Trophoblast cell (in vitro differentiated cells and primary cell): ENCODE measurements around the gene PSMB9.
A peak's percentile ranks its signal among the peaks of the same experiment; 100 is the strongest.

Source experiments
- DNase-seq, 2 donors: peaks; one replicate each; pipeline ENCODE4 v3.0.0-alpha.2; 2016
- H2AFZ ChIP-seq: 2 replicates; pipeline ENCODE4 v1.6.1; 2013; ENCODE audit warnings: low read length, moderate library complexity, mild to moderate bottlenecking; ENCODE audit not compliant: insufficient read depth, poor library complexity
- H2AK5ac ChIP-seq: 2 replicates; pipeline ENCODE4 v1.6.1; 2013; ENCODE audit warnings: mild to moderate bottlenecking, low read length
- H2BK120ac ChIP-seq: 2 replicates; pipeline ENCODE4 v1.6.1; 2013; ENCODE audit warnings: low read length, mild to moderate bottlenecking, moderate library complexity; ENCODE audit not compliant: insufficient read depth, poor library complexity
- H2BK12ac ChIP-seq: 2 replicates; pipeline ENCODE4 v1.6.1; 2013; ENCODE audit warnings: mild to moderate bottlenecking, low read length, moderate library complexity
- H2BK5ac ChIP-seq: 2 replicates; pipeline ENCODE4 v1.6.1; 2013; ENCODE audit warnings: low read length, low read depth, moderate library complexity, mild to moderate bottlenecking; ENCODE audit not compliant: poor library complexity
- H3K14ac ChIP-seq: 2 replicates; pipeline ENCODE4 v1.6.1; 2013; ENCODE audit warnings: mild to moderate bottlenecking, low read length
- H3K18ac ChIP-seq: 2 replicates; pipeline ENCODE4 v1.6.1; 2013; ENCODE audit warnings: mild to moderate bottlenecking, low read length
- H3K23ac ChIP-seq: 2 replicates; pipeline ENCODE4 v1.6.1; 2013; ENCODE audit warnings: low read length
- H3K27ac ChIP-seq: 2 replicates; pipeline ENCODE4 v1.5.1; 2013; ENCODE audit warnings: low read depth, mild to moderate bottlenecking, inconsistent platforms, low read length, moderate library complexity
- H3K27me3 ChIP-seq: 2 replicates; pipeline ENCODE4 v1.6.1; 2013; ENCODE audit warnings: inconsistent platforms, mild to moderate bottlenecking, low read length, moderate library complexity; ENCODE audit not compliant: insufficient read depth
- H3K36me3 ChIP-seq, 2 experiments: 1 replicate in 1 of 2; 2 replicates in 1 of 2; pipeline ENCODE4 v1.6.1; 2013; ENCODE audit warnings: low read length in 2 of 2, mild to moderate bottlenecking in 2 of 2, moderate library complexity in 1 of 2; ENCODE audit not compliant: insufficient read depth in 2 of 2, control insufficient read depth in 1 of 2
- H3K4ac ChIP-seq: 2 replicates; pipeline ENCODE4 v1.6.1; 2013; ENCODE audit warnings: low read depth, mild to moderate bottlenecking, low read length, moderate library complexity
- H3K4me1 ChIP-seq, 2 experiments: 1 replicate in 1 of 2; 2 replicates in 1 of 2; pipeline ENCODE4 v1.6.1; 2013; ENCODE audit warnings: low read length in 2 of 2, mild to moderate bottlenecking in 2 of 2, moderate library complexity in 1 of 2; ENCODE audit not compliant: insufficient read depth in 2 of 2, control insufficient read depth in 1 of 2
- H3K4me2 ChIP-seq: 2 replicates; pipeline ENCODE4 v1.6.1; 2013; ENCODE audit warnings: inconsistent platforms, mild to moderate bottlenecking, low read length, moderate library complexity
- H3K4me3 ChIP-seq: 2 replicates; pipeline ENCODE4 v1.5.1; 2013; ENCODE audit warnings: mild to moderate bottlenecking, low read depth, low read length, inconsistent platforms
- H3K79me1 ChIP-seq: one replicate; pipeline ENCODE4 v1.6.1; 2013; ENCODE audit warnings: low read length
- H3K79me2 ChIP-seq: 2 replicates; pipeline ENCODE4 v1.6.1; 2013; ENCODE audit warnings: low read length, mild to moderate bottlenecking; ENCODE audit not compliant: control insufficient read depth, insufficient read depth, poor library complexity
- H3K9ac ChIP-seq: 2 replicates; pipeline ENCODE4 v1.6.1; 2013; ENCODE audit warnings: mild to moderate bottlenecking, low read length
- H3K9me3 ChIP-seq: 2 replicates; pipeline ENCODE4 v1.6.1; 2013; ENCODE audit warnings: low read depth, mild to moderate bottlenecking, control low read depth, inconsistent platforms, low read length; ENCODE audit not compliant: insufficient read depth
- H4K12ac ChIP-seq: 2 replicates; pipeline ENCODE4 v1.6.1; 2013; ENCODE audit warnings: low read depth, mild to moderate bottlenecking, low read length, moderate library complexity
- H4K8ac ChIP-seq: 2 replicates; pipeline ENCODE4 v1.6.1; 2013; ENCODE audit warnings: low read depth, mild to moderate bottlenecking, low read length, moderate library complexity
- H4K91ac ChIP-seq: one replicate; pipeline ENCODE4 v1.6.1; 2013; ENCODE audit warnings: low read depth, mild to moderate bottlenecking, low read length, moderate library complexity
- WGBS: extraction: QIAGEN DNeasy Blood & Tissue Kit; methylation state at CpG from one replicate; pipeline ENCODE4 v1.1.7; 2013; ENCODE audit warnings: missing lambda C conversion rate; ENCODE audit not compliant: insufficient read length, insufficient coverage; ENCODE audit errors: extremely low coverage; 5-methylcytosine and 5-hydroxymethylcytosine counted together

The PSMB9 gene

GRCh38 chr6:32845384-32845884 lies 8.6 kb upstream of the PSMB9 start:
- H2AFZ ChIP-seq = no peak overlapping the region
- H3K27ac ChIP-seq = no peak overlapping the region
- no peak overlapping the region for H4K12ac ChIP-seq
- no peak overlapping the region for H2BK120ac ChIP-seq
- no peak overlapping the region for H3K4ac ChIP-seq
- WGBS = no CpG with 5 or more reads among the region's 10 CpGs
- H3K18ac ChIP-seq = no peak overlapping the region
- no peak overlapping the region for H3K14ac ChIP-seq
- H3K79me1 ChIP-seq = no peaks in the 10 kb centered on the region
- H3K4me2 ChIP-seq = no peak overlapping the region
- peaks cover 5% of the 10 kb centered on the region for H3K9me3 ChIP-seq
- H3K4me3 ChIP-seq = no peak overlapping the region
- H4K91ac ChIP-seq = no peak overlapping the region
- H3K23ac ChIP-seq = no peak overlapping the region
- no peak overlapping the region for H2AK5ac ChIP-seq
- H3K79me2 ChIP-seq = no peaks in the 10 kb centered on the region
- no peak overlapping the region for H3K9ac ChIP-seq
- peaks cover 26% of the 10 kb centered on the region for H3K27me3 ChIP-seq
- peak in 1 of 2 donors; percentile 22 for DNase-seq
- no peak overlapping the region for H2BK5ac ChIP-seq
- no peak overlapping the region for H2BK12ac ChIP-seq
- H3K4me1 ChIP-seq = peaks cover 2 to 8% of the 10 kb centered on the region in 2 experiments
- H3K36me3 ChIP-seq = no peaks in the 10 kb centered on the region
- H4K8ac ChIP-seq = no peak overlapping the region

- no peak overlapping the region for H2BK5ac ChIP-seq
- no peaks in the 10 kb centered on the region for H3K79me2 ChIP-seq
- H3K4me1 ChIP-seq = peaks cover 2 to 9% of the 10 kb centered on the region in 2 experiments
- no peak overlapping the region for H3K23ac ChIP-seq
- no peaks in the 10 kb centered on the region for H3K79me1 ChIP-seq
- no peak for DNase-seq
- no peak overlapping the region for H4K91ac ChIP-seq
- H3K27ac ChIP-seq = no peak overlapping the region
- H3K4ac ChIP-seq = no peak overlapping the region
- peaks cover 5% of the 10 kb centered on the region for H3K9me3 ChIP-seq
- H3K36me3 ChIP-seq = no peaks in the 10 kb centered on the region
- WGBS = no CpG with 5 or more reads among the region's 10 CpGs
- H2BK12ac ChIP-seq = no peak overlapping the region
- no peak overlapping the region for H3K4me3 ChIP-seq
- H2AK5ac ChIP-seq = no peak overlapping the region
- H3K27me3 ChIP-seq = peaks cover 27% of the 10 kb centered on the region
- no peak overlapping the region for H2AFZ ChIP-seq
- H3K14ac ChIP-seq = no peak overlapping the region
- H3K4me2 ChIP-seq = no peak overlapping the region
- no peak overlapping the region for H3K18ac ChIP-seq
- no peak overlapping the region for H3K9ac ChIP-seq
- H4K8ac ChIP-seq = no peak overlapping the region
- no peak overlapping the region for H4K12ac ChIP-seq
- H2BK120ac ChIP-seq = no peak overlapping the region
Measured at GRCh38 chr6:32847004-32847403, 7.0 kb upstream of the PSMB9 start.

- no peak overlapping the region for H3K18ac ChIP-seq
- H2BK12ac ChIP-seq = no peak overlapping the region
- H3K9me3 ChIP-seq = peaks cover 3% of the 10 kb centered on the region
- H3K4me2 ChIP-seq = no peak overlapping the region
- H4K8ac ChIP-seq = no peak overlapping the region
- peaks cover 9 to 16% of the 10 kb centered on the region in 2 experiments for H3K4me1 ChIP-seq
- no peak overlapping the region for H3K23ac ChIP-seq
- no peak overlapping the region for H4K12ac ChIP-seq
- no peak overlapping the region for H3K14ac ChIP-seq
- no peak overlapping the region for H2AK5ac ChIP-seq
- H3K36me3 ChIP-seq = no peaks in the 10 kb centered on the region
- no peak overlapping the region for H4K91ac ChIP-seq
- DNase-seq = no peak
- no peak overlapping the region for H2BK120ac ChIP-seq
- H3K4ac ChIP-seq = no peak overlapping the region
- H3K79me1 ChIP-seq = no peaks in the 10 kb centered on the region
- no peak overlapping the region for H2AFZ ChIP-seq
- H3K9ac ChIP-seq = peak overlapping the region; percentile 36
- H3K27me3 ChIP-seq = peaks cover 29% of the 10 kb centered on the region
- H3K27ac ChIP-seq = no peak overlapping the region
- H3K4me3 ChIP-seq = no peak overlapping the region
- no peak overlapping the region for H2BK5ac ChIP-seq
- no CpG with 5 or more reads among the region's 8 CpGs for WGBS
- no peaks in the 10 kb centered on the region for H3K79me2 ChIP-seq
Measured at GRCh38 chr6:32847795-32848194, 6.2 kb upstream of the PSMB9 start.

- Histone ChIP-seq H3K14ac (no peak overlapping the region), H3K23ac (no peak overlapping the region), H2BK12ac (no peak overlapping the region), H4K12ac (no peak overlapping the region), H3K4ac (no peak overlapping the region), H3K4me1 (peaks cover 17 to 22% of the 10 kb centered on the region in 2 experiments), H2AK5ac (no peak overlapping the region), H4K8ac (no peak overlapping the region), H3K18ac (no peak overlapping the region), H3K9ac (no peak overlapping the region), H3K79me1 (no peaks in the 10 kb centered on the region), H2AFZ (no peak overlapping the region), H4K91ac (no peak overlapping the region), H3K27me3 (peaks cover 26% of the 10 kb centered on the region), H3K4me2 (no peak overlapping the region), H3K9me3 (peaks cover 3% of the 10 kb centered on the region), H3K27ac (no peak overlapping the region), H3K79me2 (no peaks in the 10 kb centered on the region), H3K36me3 (no peaks in the 10 kb centered on the region), H3K4me3 (no peak overlapping the region), H2BK5ac (no peak overlapping the region), H2BK120ac (no peak overlapping the region)
- no CpG with 5 or more reads among the region's 6 CpGs for WGBS
- no peak for DNase-seq
Measured at GRCh38 chr6:32849126-32849525, 4.9 kb upstream of the PSMB9 start.
